NB4 (cell line): ENCODE results near the gene ERBB4.

Source experiments
- MYC ChIP-seq: IDR thresholded peaks from 2 replicates; pipeline ENCODE4 v1.6.1; 2011; ENCODE audit warnings: low read depth, low read length
- POLR2A ChIP-seq: IDR thresholded peaks from 2 replicates; pipeline ENCODE4 v1.6.1; 2011; ENCODE audit warnings: mild to moderate bottlenecking; ENCODE audit not compliant: insufficient read length; ENCODE audit errors: extremely low read depth
- TF ChIP-seq, protein P1 (sequence below): IDR thresholded peaks from one replicate; pipeline ENCODE4 v1.5.1; 2012; ENCODE audit warnings: low read depth, low read length

DNA sequence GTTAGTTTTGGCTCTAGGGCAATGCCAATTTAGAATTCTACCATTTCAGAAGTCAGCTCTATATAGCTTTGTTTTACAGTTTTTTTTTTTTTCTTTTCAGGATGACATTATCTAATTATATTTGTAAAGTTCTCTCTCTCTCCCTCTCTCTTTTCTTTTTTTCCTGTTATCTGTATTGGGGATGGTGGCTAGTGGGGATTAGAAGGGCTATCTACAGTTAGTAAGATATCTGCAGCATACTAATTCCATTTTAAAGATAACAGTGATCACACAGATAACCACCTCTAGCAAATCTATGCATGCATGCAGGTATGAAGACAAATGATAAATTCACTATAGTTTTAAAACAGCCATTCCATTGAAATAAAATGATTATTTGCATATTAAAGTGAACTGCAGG lies 438.9 kb downstream of the ERBB4 start:
- no peak for TF ChIP-seq POLR2A
- TF ChIP-seq, protein P1, sequence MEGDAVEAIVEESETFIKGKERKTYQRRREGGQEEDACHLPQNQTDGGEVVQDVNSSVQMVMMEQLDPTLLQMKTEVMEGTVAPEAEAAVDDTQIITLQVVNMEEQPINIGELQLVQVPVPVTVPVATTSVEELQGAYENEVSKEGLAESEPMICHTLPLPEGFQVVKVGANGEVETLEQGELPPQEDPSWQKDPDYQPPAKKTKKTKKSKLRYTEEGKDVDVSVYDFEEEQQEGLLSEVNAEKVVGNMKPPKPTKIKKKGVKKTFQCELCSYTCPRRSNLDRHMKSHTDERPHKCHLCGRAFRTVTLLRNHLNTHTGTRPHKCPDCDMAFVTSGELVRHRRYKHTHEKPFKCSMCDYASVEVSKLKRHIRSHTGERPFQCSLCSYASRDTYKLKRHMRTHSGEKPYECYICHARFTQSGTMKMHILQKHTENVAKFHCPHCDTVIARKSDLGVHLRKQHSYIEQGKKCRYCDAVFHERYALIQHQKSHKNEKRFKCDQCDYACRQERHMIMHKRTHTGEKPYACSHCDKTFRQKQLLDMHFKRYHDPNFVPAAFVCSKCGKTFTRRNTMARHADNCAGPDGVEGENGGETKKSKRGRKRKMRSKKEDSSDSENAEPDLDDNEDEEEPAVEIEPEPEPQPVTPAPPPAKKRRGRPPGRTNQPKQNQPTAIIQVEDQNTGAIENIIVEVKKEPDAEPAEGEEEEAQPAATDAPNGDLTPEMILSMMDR = no peak
- no peak for TF ChIP-seq MYC
